ENCODE data around the gene WWP2.

- TF ChIP-seq CTCF (conservative IDR thresholded peaks at IDR 0.05; ENCODE audit: low read length) (no peak), EZH2phosphoT487 (IDR thresholded peaks at IDR 0.05; ENCODE audit: borderline replicate concordance, low read depth, low read length) (no peak)
These were observed 25.8 kb downstream of the WWP2 start for GRCh38 chr16:69787883-69788282.

Data from OCI-LY7 (cell line).